T-helper 2 cell treated with Interferon-gamma antibody and Interleukin-4, amounts not matched to agents 5 μg/mL and 100 μg/mL, for 36 hours (primary cell): Measurements from ENCODE around the gene CLIC1.
A peak's percentile ranks its signal among the peaks of the same experiment; 100 is the strongest.
"Not testable (repeated sequence)": the region's sequence is repeated elsewhere in the genome, so short reads cannot be mapped to it uniquely, and the experiment has no call there.

ENCODE experiments used
- DNase-seq: peaks from one replicate; pipeline ENCODE4 v3.0.0; 2021; ENCODE audit warnings: low spot score
- H3K27ac Mint-ChIP-seq: one replicate; pipeline ENCODE4 v1.8.0; 2021; ENCODE audit warnings: mild to moderate bottlenecking, mixed read lengths
- H3K27me3 Mint-ChIP-seq: one replicate; pipeline ENCODE4 v1.8.0; 2021; ENCODE audit warnings: low read depth, mixed read lengths
- H3K36me3 Mint-ChIP-seq: one replicate; pipeline ENCODE4 v1.8.0; 2021; ENCODE audit warnings: low read depth, mixed read lengths
- H3K4me1 Mint-ChIP-seq: one replicate; pipeline ENCODE4 v1.8.0; 2021; ENCODE audit warnings: low read depth, mixed read lengths
- H3K4me3 Mint-ChIP-seq: one replicate; pipeline ENCODE4 v1.8.0; 2022; ENCODE audit warnings: mild to moderate bottlenecking, moderate library complexity, mixed read lengths
- H3K9me3 Mint-ChIP-seq: one replicate; pipeline ENCODE4 v1.8.0; 2021; ENCODE audit warnings: mixed read lengths

CLIC1 gene

DNA sequence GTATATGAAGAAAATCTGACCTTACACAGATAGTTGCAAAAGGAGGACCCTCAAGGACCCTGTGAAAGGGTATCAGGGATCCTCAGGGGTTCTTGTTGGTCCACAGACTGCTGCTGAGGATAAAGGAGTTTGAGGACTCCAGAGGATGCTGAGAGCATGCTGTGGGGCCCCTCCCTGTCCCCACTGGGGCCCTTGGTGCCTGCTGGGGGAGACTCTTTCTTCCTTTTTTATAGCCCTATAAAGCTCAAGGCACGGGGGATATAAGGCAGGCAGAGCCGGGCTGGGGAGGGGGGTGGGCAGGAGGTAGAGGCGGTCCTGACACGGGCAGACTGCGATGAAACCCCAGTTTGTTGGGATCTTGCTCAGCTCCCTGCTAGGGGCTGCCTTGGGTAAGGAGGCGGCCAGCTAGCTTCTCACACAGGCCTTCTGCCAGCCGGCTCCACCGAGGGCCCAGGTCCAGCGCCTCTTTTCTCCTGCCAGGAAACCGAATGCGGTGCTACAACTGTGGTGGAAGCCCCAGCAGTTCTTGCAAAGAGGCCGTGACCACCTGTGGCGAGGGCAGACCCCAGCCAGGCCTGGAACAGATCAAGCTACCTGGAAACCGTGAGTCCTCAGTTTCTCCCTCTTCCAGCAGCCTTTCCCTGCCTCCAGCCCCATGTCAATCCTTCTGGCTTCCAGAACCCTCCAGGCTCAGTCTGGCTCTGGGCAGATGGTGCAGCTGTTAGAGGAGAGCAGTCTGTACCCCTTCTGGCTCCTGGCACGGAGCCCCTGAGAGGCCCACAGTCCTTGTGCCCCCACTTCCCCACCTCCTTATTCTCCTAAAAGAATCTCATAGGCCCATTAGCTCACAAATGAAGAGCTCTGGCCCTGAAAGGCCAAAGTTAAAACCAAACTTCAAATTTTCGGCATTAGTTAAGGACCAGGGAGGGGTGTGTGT, 21.0 kb downstream of the CLIC1 start, which contains the start of gene LY6G6D:
TSS of gene LY6G6D (plus strand) at position 327 of the 937 bp plus-strand sequence. CDS start at position 335, 8 bp downstream.
- no peak for DNase-seq
- H3K4me1 Mint-ChIP-seq, result peaks cover 19% of the 10 kb centered on the region
- H3K9me3 Mint-ChIP-seq, result no peaks in the 10 kb centered on the region
- no peak within 1 kb of the TSS for H3K4me3 Mint-ChIP-seq
- H3K27me3 Mint-ChIP-seq, result peaks cover 8% of the 10 kb centered on the region
- no peaks in the 10 kb centered on the region for H3K36me3 Mint-ChIP-seq
- H3K27ac Mint-ChIP-seq, result no peak within 1 kb of the TSS

DNA sequence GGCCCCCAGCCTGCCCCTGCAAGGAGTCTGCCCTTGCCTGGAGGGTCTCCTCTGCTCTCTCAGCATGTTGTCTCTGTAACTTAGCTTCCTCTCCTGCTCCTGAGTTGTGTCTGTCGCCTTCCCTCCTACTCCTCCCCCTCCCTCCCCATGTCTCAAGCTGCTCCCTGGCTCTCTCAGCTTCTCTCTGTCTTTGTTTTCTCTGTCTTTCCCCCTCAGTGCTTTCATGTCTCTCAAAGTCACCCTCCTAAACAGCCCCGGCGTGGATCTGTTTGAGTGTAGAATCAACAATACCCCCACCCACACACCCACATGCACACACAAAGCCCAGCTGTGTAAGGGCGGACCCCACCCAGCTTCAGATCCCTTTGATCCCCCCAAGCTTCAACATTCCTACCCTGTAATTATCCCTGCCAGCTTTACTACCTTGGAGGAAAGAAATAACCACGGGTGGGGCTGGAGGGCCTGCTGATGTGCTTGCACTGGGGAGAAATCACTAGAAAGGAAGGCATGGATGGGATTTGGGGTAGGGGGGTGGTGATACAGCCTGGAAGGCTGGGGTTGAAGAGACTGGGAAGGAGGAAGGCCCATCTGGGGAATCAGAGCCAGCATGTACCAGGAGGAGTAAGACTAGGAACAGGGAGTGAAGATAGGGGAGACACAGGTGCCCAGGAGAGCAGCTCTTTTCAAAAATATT, 22.2 kb downstream of the CLIC1 start:
- H3K9me3 Mint-ChIP-seq, result no peaks in the 10 kb centered on the region
- no peak overlapping the region for H3K4me3 Mint-ChIP-seq
- no peak overlapping the region for H3K27ac Mint-ChIP-seq
- H3K27me3 Mint-ChIP-seq, result peaks cover 8% of the 10 kb centered on the region
- no peak for DNase-seq
- H3K4me1 Mint-ChIP-seq, result peaks cover 19% of the 10 kb centered on the region
- no peaks in the 10 kb centered on the region for H3K36me3 Mint-ChIP-seq

GRCh38 chr6:31713465-31713864, 22.9 kb downstream of the CLIC1 start:
- no peak overlapping the region for H3K4me3 Mint-ChIP-seq
- DNase-seq, result no peak
- no peaks in the 10 kb centered on the region for H3K36me3 Mint-ChIP-seq
- H3K4me1 Mint-ChIP-seq, result peaks cover 16% of the 10 kb centered on the region
- H3K9me3 Mint-ChIP-seq, result no peaks in the 10 kb centered on the region
- peaks cover 8% of the 10 kb centered on the region for H3K27me3 Mint-ChIP-seq
- no peak overlapping the region for H3K27ac Mint-ChIP-seq

DNA sequence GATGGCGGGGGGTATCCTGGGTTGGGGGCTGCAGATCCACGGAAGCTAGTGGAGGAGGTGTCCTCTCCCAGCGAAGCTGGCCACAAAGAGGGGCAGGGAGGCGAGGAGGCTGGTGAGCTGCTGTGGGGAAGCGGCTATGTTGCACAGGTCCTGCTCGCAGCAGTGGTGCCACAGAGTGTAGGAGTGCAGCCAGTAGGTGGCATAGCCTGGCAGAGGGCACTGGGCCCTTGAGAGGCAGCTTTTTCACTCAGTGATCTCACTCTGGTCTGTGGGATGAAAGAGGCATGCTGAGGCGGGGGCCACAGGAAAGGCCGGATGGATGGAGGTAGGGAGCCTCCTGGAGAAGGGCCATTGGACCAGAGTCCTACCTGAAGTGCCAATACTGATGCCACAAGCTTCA, 24.0 kb downstream of the CLIC1 start:
- peaks cover 8% of the 10 kb centered on the region for H3K27me3 Mint-ChIP-seq
- no peaks in the 10 kb centered on the region for H3K36me3 Mint-ChIP-seq
- no peak for DNase-seq
- H3K4me1 Mint-ChIP-seq, result peaks cover 16% of the 10 kb centered on the region
- H3K27ac Mint-ChIP-seq, result no peak overlapping the region
- no peak overlapping the region for H3K4me3 Mint-ChIP-seq
- H3K9me3 Mint-ChIP-seq, result no peaks in the 10 kb centered on the region

DNA sequence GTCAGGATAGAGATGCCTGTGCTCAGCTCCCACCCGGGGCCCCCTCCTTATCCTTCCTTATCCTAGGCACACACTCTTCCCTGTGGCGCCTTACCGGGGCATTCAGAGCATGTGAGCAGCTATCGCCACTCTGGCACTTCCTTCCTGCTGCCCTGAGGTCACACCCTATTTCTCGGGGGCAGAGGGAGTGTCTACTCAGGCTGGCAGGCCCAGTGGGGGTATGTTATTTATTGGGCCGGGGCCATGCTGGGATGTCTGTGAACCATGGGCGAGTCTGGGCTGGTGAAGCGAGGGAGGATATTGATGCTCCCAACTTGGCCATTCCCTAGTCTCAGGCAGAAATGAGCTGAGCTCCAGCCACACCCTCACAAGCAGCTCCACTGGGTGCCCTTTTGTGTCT, 25.1 kb downstream of the CLIC1 start:
- Mint-ChIP-seq H3K4me1 (peaks cover 16% of the 10 kb centered on the region), H3K27me3 (peaks cover 10% of the 10 kb centered on the region), H3K9me3 (no peaks in the 10 kb centered on the region), H3K36me3 (no peaks in the 10 kb centered on the region), H3K4me3 (no peak overlapping the region), H3K27ac (no peak overlapping the region)
- DNase-seq, result no peak

GRCh38 chr6:31710523-31711219, 25.7 kb downstream of the CLIC1 start:
- no peak overlapping the region for H3K4me3 Mint-ChIP-seq
- no peak for DNase-seq
- no peaks in the 10 kb centered on the region for H3K9me3 Mint-ChIP-seq
- peaks cover 10% of the 10 kb centered on the region for H3K27me3 Mint-ChIP-seq
- H3K4me1 Mint-ChIP-seq, result peaks cover 16% of the 10 kb centered on the region
- H3K27ac Mint-ChIP-seq, result no peak overlapping the region
- no peaks in the 10 kb centered on the region for H3K36me3 Mint-ChIP-seq

GRCh38 chr6:31709157-31709556, 27.2 kb downstream of the CLIC1 start:
- H3K9me3 Mint-ChIP-seq, H3K27me3 Mint-ChIP-seq, DNase-seq, H3K27ac Mint-ChIP-seq, H3K36me3 Mint-ChIP-seq, H3K4me3 Mint-ChIP-seq: not testable (repeated sequence)
- peaks cover 16% of the 10 kb centered on the region for H3K4me1 Mint-ChIP-seq

- H3K4me1 Mint-ChIP-seq, result peaks cover 16% of the 10 kb centered on the region
- H3K4me3 Mint-ChIP-seq, result no peak overlapping the region
- no peak overlapping the region for H3K27ac Mint-ChIP-seq
- no peaks in the 10 kb centered on the region for H3K36me3 Mint-ChIP-seq
- peaks cover 3% of the 10 kb centered on the region for H3K27me3 Mint-ChIP-seq
- no peak for DNase-seq
- no peaks in the 10 kb centered on the region for H3K9me3 Mint-ChIP-seq
Measured at GRCh38 chr6:31708224-31708623, 28.1 kb downstream of the CLIC1 start.

GRCh38 chr6:31707701-31708100, 28.6 kb downstream of the CLIC1 start:
- Mint-ChIP-seq H3K36me3 (no peaks in the 10 kb centered on the region), H3K9me3 (no peaks in the 10 kb centered on the region), H3K4me3 (no peak overlapping the region), H3K27ac (no peak overlapping the region), H3K27me3 (peaks cover 2% of the 10 kb centered on the region), H3K4me1 (peaks cover 16% of the 10 kb centered on the region)
- no peak for DNase-seq

- Mint-ChIP-seq H3K4me1 (peaks cover 16% of the 10 kb centered on the region), H3K27ac (no peak within 1 kb of the TSS), H3K36me3 (peaks cover 7% of the 10 kb centered on the region), H3K9me3 (no peaks in the 10 kb centered on the region), H3K4me3 (no peak within 1 kb of the TSS), H3K27me3 (peaks cover 2% of the 10 kb centered on the region)
- no peak for DNase-seq
Measured at GRCh38 chr6:31706599-31706998, 29.7 kb downstream of the CLIC1 start, which contains the start of gene LY6G6F. LY6G6F (plus strand) TSS chr6:31706866; CDS start chr6:31706907, 41 bp downstream.

GRCh38 chr6:31705931-31706330, 30.4 kb downstream of the CLIC1 start:
- Mint-ChIP-seq H3K27ac (no peak overlapping the region), H3K36me3 (peaks cover 12% of the 10 kb centered on the region), H3K4me1 (peaks cover 15% of the 10 kb centered on the region), H3K4me3 (no peak overlapping the region), H3K27me3 (peaks cover 2% of the 10 kb centered on the region), H3K9me3 (no peaks in the 10 kb centered on the region)
- DNase-seq, result no peak

DNA sequence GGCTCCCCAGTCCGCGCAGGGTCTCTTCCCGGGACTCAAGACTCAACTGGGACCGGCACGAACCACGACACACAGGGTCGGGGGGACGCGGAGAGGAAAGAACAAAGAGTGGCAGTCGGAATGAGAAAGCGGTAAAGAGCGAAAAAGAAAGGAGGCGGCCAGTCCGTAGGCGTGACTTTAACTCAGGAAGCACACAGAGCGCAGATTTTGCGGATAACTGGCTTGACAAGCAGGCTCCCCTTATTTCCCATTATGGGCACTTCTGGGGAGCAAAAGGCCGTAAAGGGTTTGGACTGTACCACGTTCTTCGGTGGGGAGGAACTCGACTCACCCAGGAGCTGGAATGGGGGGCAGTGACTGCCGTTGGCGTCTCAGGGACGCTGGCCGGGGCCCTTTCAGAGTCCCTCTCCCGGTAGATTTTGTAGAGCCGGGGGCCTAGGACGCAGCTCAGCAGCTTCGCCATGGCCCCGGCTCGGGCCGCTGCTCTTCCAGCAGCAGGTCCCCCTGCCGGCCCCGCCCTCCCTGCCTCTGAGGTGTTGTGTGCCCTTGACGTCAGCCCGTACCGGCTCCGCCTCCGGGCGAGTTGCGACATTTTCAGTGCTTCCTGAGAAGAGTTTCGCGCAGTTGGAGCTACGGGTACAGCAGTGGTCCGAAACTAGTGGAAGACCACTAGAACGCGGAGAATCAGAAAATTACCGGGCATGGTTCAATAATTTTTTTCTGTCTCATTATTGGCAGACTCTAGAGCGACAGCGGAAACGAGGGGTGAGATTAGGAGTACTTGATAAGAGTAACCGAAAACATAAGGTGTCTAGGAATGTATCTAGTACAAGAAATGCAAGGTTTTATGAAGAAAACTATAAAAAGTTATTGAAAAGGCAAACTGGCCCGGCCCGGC, 33.3 kb downstream of the CLIC1 start, which contains the start of gene ABHD16A:
TSS of gene ABHD16A (minus strand) at position 506 of the 898 bp plus-strand sequence. CDS start at position 463, 43 bp downstream.
- peak within 1 kb of the TSS; percentile 97 for H3K27ac Mint-ChIP-seq
- peaks cover 16% of the 10 kb centered on the region for H3K4me1 Mint-ChIP-seq
- peaks cover 19% of the 10 kb centered on the region for H3K36me3 Mint-ChIP-seq
- DNase-seq, result peak; percentile 95
- peaks cover 2% of the 10 kb centered on the region for H3K27me3 Mint-ChIP-seq
- no peaks in the 10 kb centered on the region for H3K9me3 Mint-ChIP-seq
- H3K4me3 Mint-ChIP-seq, result peak within 1 kb of the TSS; percentile 98

DNA sequence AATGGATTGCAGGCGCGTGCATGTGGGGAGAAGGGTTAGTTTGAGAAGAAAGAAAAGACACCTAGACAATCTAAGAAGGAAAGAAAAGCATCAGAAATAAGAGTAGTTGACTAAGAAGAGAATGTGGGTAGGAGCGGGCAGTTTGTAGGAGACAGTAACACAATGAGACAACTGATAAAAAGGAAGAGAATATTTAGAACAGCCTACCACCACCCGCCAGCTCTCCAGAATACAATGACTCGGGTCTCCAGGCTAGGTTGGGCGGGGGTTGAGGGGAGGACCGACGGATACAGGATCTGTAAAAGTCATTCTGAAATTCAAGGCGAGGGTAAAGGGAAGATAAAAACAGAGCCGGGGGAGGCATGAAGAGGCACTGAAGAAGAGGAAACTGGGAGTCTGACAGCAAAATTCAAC, 33.9 kb downstream of the CLIC1 start:
- Mint-ChIP-seq H3K4me1 (peaks cover 23% of the 10 kb centered on the region), H3K4me3 (peak overlapping the region; percentile 98), H3K27ac (peak overlapping the region; percentile 97), H3K9me3 (no peaks in the 10 kb centered on the region), H3K36me3 (peaks cover 26% of the 10 kb centered on the region), H3K27me3 (peaks cover 2% of the 10 kb centered on the region)
- peak; percentile 40 for DNase-seq
